ENCODE data around the gene C19orf73.

Gene C19orf73

DNA sequence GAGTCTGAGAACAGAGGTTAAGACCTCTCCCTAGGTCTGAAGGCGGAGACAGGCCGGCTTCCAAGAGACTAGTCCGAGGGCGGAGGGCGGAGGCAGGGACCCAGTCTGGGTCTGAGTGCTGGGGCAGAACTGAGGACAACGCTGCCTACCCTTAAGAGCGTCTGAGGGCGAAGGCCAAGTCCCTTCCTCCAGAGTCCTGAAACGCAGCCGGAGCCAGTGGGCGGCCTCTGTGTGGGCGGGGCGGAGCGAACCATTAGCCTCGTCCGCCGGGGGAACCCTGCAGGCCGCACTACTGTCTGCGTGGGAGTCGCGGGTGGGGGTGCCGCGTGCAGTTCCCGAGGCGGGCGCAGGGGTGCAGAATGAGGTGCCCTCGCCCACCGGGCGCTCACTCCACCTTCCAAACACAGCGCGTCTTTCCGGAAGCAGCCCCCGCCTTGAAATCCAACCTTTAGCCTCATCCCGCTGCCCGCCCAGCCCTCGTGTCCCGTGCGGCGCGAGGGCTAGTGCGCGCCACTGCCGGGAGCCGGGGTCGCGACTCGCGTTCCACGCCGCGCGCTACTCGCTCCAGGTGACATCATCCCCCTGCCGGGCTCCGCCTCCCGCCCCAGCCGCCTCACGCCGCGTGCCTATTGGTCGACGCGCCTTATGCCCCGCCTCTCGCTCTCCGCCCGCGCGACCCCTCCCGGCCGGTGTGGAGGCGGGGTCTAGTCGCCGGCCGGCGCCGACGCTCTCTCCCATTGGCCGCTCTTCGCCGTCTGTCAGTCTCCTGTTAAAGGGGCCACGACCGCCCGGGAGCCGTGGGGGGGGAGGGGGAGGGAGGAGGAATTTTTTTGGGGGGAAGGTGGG lies at the start of gene C19orf73:
C19orf73 (minus strand) TSS at position 579 of the 846 bp plus-strand sequence; CDS start at position 458, 121 bp downstream.
- peak; percentile 29 for FAIRE-seq
- DNase-seq (ENCODE audit: low spot score): peak; percentile 82

DNA sequence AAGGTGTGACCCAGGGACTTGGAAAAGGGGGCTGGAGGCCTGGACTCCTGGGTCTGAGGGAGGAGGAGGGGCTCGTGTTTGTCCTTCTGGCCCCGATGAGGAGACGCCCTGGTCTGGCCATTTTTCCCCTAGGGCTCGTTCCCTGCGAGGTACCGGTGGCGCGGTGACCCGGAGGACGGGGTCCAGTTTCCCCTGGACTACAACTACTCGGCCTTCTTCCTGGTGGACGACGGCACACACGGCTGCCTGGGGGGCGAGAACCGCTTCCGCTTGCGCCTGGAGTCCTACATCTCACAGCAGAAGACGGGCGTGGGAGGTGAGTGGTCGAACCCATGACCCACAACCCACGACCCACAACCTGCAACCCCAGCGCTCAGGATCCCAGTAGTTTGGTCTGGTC lies 49.5 kb upstream of the C19orf73 start:
- DNase-seq (ENCODE audit: low spot score) (no peak), FAIRE-seq (no peak)

DNA sequence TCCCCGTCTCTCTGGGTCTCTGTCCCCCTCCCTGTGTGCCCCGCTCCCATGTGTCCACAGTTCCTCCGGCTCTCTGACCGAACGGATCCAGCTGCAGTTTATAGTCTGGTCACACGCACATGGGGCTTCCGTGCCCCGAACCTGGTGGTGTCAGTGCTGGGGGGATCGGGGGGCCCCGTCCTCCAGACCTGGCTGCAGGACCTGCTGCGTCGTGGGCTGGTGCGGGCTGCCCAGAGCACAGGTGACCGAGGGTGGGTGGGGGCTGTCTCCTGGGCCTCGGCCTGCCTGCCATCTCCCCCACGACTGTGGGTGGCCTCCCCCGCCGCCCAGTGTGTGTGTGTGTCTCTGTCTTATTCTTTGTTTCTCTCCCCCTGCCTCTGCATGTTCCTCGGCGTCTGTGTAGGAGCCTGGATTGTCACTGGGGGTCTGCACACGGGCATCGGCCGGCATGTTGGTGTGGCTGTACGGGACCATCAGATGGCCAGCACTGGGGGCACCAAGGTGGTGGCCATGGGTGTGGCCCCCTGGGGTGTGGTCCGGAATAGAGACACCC lies 49.0 kb upstream of the C19orf73 start:
- FAIRE-seq: no peak
- DNase-seq (ENCODE audit: low spot score): no peak

DNA sequence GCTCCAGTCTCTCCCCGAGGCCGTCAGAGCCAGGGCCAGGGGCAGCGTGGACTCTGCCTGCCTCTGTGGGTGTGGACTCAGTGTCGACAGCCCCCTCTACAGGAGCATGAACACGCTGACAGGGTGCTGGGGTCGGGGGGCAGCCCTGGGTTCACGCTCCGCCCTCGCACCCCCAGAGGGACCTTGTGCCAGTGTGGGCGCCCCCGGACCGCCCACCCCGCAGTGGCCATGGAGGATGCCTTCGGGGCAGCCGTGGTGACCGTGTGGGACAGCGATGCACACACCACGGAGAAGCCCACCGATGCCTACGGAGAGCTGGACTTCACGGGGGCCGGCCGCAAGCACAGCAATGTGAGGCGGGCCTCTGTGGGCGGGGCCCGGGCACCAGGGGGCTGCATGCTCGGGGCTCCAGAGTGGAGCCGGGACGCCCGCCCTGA lies 46.9 kb upstream of the C19orf73 start:
- FAIRE-seq: no peak

GRCh38 chr19:49165111-49165750 lies 46.3 kb upstream of the C19orf73 start:
- FAIRE-seq: no peak
- DNase-seq (ENCODE audit: low spot score): no peak

More for the DNA sequence above, 46.9 kb upstream of the C19orf73 start:
- DNase-seq (ENCODE audit: low spot score): no peak

DNA sequence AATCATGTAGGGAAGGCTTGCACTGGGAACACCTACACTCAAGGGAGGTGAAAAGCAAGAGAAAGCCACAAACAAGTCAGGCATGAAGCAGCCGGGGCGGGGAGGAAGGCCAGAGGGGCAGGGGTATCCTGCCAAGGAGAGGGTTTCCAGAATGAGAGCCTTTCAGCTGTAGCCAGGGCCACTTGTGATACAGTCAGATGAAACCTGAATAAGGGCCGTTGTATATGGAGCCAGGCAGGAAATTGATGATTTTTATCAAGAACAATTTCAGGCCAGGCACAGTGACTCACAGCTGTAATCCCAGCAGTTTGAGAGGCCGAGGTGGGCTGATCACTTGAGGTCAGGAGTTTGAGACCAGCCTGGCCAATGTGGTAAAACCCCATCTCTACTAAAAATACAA lies 43.0 kb upstream of the C19orf73 start:
- DNase-seq (ENCODE audit: low spot score): no peak
- FAIRE-seq: no peak

GRCh38 chr19:49160450-49161189 lies 41.7 kb upstream of the C19orf73 start:
- DNase-seq (ENCODE audit: low spot score): no peak

DNA sequence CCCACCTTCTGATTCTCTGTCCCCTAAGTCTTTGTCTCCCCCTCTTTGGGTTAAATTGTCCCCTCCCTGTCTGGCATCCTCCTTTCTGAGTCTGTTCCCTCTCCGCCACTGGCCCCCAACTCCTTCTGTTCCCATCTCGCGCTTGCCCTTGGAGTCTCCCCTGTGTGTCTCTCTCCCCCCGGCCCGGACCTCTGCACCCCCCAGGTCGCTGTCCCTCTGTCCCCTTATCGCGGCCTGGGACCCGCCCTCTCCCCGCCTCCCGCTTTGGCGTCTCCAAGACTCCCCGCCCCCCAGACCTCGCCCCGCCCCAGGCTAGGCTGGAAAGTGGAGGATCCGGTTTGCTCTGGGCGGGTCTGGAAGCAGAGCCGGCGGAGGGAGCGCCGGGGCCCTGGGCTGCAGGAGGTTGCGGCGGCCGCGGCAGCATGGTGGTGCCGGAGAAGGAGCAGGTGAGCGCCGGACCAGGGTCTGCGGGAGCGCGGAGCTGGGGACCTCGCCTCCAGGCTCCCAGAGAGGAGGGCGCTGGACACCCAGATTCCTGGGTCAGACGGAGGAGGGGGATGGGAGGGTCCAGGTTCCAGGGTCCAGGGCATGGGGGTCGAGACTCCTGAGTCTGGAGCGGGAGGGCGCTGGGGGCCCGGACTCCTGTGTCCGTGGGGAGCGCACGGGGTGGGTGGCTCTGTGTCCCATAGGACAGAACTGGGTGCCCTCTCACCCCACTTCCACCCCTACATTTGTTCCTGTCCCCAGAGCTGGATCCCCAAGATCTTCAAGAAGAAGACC lies 38.7 kb upstream of the C19orf73 start, which contains the start of gene TRPM4:
TRPM4 (plus strand) TSS at position 348 of the 780 bp plus-strand sequence; CDS start at position 423, 75 bp downstream.
- FAIRE-seq (no peak), DNase-seq (ENCODE audit: low spot score) (peak; percentile 34)

More at GRCh38 chr19:49160450-49161189, 41.7 kb upstream of the C19orf73 start:
- FAIRE-seq: no peak

DNA sequence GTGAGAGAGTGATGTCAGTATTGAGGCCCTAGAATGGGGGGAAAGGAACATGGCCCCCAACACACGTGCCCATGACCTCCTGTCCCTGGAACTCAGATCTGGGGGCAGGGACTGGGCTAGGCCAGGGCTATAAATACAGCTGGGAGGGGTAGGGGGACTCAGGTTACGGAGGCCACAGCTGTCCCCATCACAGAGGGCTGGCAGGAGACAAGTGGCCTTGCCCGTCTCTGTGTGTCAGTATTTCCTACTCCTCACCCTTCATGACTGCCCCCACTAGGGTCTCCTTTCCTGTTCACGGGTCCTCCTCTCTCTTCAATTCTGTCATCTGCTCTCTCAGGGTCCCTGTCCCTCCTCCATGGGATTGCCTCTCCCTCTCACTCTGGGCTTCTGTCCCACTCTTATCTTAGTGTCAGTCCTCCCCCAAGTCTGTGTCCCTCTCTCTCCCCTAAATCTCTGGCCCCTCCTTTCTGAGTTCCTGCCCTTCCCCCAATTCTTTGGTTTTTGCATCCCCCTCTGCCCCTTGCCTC lies 36.9 kb upstream of the C19orf73 start:
- FAIRE-seq: no peak
- no peak for DNase-seq (ENCODE audit: low spot score)

DNA sequence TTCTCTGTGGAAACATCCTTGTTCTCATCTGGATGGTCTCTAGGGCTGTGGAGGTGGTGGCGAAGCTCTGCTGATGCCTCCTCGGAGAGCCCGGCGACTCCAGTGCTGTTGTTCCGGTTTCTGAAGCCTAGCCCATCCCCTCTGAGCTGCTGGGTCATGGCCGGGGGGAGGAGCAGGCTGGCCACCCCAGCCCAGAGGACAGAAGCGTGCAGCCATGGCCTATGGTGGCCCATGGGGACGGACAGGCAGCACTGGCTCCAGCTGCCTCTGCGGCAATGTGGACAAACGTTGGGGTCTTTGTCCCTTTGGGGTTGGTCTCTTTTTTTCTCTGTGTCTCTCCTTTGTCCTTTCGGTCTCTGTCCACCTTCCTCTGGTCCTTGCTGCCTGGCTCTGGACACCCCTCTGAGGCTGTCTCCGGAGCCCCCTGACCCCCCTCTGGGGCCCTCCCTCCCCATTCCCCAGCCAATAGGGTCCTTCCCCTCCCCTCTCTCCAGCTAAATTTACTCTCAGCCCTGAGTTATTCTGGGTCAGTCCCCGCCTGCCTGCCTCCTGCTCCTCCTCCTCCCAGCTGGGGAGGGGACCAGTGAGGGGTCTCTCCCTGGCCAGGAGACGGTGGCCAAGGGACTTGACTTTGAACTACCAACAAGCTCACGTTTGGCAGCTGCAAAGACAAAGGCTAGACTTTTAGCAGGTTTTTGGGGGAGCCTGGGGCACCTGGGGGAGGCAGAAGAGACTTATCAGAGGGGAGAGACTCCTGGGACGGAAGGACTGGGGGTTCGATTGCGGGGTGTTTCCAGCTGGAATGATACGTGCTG lies 36.3 kb upstream of the C19orf73 start, which contains the start of gene HRC:
HRC (minus strand) TSS at position 392 of the 815 bp plus-strand sequence; CDS start at position 233, 159 bp downstream.
- FAIRE-seq (no peak), DNase-seq (ENCODE audit: low spot score) (no peak)

- FAIRE-seq (no peak), DNase-seq (ENCODE audit: low spot score) (no peak)
Measured at GRCh38 chr19:49154279-49154678, 35.3 kb upstream of the C19orf73 start.

- FAIRE-seq (no peak), DNase-seq (ENCODE audit: low spot score) (no peak)
Measured at GRCh38 chr19:49153167-49153809, 34.3 kb upstream of the C19orf73 start.

- no peak for FAIRE-seq
- no peak for DNase-seq (ENCODE audit: low spot score)
Measured at GRCh38 chr19:49152119-49152550, 33.2 kb upstream of the C19orf73 start.

DNA sequence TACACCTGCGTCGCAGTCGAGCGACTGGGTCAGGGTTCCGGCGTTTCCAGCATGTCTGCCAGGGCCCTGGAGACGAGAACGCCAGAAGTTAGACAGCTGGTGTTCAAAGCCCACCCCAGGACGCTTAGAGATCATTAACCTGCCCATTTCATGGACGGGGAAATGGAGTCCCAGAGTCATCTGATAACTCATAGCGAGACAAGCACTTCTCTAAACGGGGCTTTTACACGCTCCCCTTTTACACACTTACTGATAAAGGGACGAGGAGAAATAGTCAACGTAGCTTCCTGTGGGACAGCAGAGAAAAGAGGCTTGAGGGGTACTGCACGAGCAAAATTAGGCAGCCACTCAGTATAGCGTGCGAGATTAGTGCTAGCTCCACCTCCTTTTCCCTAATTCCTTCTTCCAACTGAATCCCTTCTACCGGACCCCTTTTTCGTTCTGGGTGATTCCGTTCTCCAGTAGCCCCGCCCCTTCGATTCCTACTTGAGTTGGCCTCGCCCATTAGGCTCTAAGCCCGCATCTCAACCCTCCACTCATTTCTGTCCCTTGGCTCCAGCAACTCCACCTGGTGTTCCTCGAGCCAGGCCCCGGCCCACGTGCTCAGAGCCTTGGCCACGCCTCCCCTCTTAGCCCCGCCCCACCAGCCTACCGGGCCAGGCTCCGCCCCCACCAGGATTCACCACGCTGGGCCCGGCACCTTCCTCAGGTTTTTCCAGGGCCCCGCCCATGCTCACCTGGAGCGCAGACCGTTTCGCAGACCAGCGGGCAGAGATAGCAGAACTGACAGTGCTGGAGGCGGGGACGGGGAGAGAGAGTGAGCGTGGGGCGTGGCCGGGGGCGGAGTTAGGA lies 32.5 kb upstream of the C19orf73 start:
- DNase-seq (ENCODE audit: low spot score) (peak; percentile 3), FAIRE-seq (no peak)

DNA sequence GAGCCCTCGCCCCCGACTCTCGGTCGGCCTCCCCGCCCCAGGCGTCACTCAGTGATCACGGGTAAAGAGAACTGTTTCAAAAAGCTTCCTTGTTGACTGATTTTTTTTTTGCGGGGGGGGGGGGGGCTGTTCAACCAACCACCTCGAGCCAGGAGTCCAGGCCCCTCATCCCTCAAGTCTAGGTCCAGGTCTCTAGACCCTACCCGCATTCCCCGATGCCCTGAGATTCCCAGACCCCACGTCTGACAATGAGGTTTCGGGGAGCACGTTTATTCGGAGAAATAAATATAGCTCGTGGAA lies 32.0 kb upstream of the C19orf73 start:
- FAIRE-seq (no peak), DNase-seq (ENCODE audit: low spot score) (no peak)

DNA sequence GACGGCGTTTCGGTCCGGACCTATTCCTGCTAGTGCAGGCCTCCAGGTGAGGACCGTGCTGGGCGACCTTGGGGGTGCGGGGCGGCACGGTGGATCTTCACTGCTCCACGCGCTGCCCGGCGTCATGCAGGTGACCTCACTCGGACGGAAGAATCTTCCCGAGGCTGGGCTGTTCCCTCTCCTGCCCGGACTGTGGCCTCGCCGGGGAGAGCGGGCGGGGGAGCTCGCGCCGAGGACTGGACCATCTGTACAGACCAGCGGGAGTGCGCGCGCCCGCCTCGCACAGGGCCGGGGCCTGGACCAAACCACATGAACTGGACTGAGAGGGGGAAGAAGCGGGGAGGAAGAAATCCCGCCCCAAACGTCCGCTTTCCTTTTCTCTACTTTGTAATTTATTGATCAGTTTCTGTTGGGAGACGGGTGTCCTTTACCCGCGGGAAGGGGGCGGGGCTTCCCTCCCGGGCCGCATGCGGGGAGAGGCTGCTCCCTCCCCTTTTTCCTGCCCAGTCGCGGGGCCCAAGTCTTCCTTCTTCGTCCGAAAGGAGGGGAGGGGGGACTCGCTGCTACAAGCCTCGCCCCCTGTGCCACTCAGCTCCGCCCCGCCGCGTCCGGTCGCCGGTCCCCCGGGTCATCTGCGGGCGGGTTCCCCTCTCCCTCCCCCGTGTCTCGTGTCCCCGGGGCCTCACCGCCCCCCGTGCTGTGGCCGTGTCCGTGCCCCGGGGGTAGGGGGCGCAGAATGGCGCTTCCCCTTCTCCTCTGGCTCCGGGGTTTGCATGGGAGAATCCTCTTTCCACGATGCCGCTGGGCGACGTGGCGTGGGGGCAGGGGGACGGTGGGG lies 31.4 kb upstream of the C19orf73 start:
- peak; percentile 49 for DNase-seq (ENCODE audit: low spot score)
- FAIRE-seq: no peak

GRCh38 chr19:49149652-49150105 lies 30.7 kb upstream of the C19orf73 start:
- FAIRE-seq: no peak
- DNase-seq (ENCODE audit: low spot score): peak; percentile 38

Measured in RCC 7860 (cell line).